HepG2 (cell line): ENCODE measurements around the gene KAZALD1. TPM values are rescaled to one million over a fixed set of nuclear protein-coding genes. Genes with fewer than 3 reads are reported as not detected.

Experiments
- ATAC-seq: fragments of 200-7000 bp; cut with Tn5 transposase; 3 replicates; pipeline ENCODE4 v1.9.1; 2020; ENCODE audit warnings: mild to moderate bottlenecking, moderate library complexity
- BruUV-seq: library from RNA; stranded (reverse); fragments of 400-500 nt; replicated peaks from 2 replicates; lab custom pipeline; 2021; lab: Mats Ljungman, UMichigan
- CTCF ChIA-PET: fragments of 300-600 bp; formaldehyde crosslinking; extraction: SDS; loops from one replicate; lab custom pipeline; 2021; ENCODE audit warnings: low total read pairs, inconsistent platforms, low intra/inter-chr PET ratio; lab: Yijun Ruan, JAX
- POLR2A ChIA-PET: fragments of 350-600 bp; sonication (Branson Sonifier 250); formaldehyde crosslinking; loops from one replicate; lab custom pipeline; 2020; ENCODE audit warnings: antibody characterized with exemption, inconsistent platforms; lab: Yijun Ruan, JAX
- DNase-seq: peaks from one replicate; pipeline ENCODE4 v3.0.0-alpha.2; 2015; ENCODE audit warnings: low spot score
- FAIRE-seq: peaks from 3 replicates; lab custom pipeline; 2011; peaks lifted over from hg19 to GRCh38; lab: Jason Lieb, UNC
- H2AFZ ChIP-seq: one replicate; pipeline ENCODE4 v1.6.1; 2011; ENCODE audit warnings: low read length, inconsistent platforms
- H3K27ac ChIP-seq: fragments of 300-600 bp; 3 replicates; pipeline ENCODE4 v1.8.0; 2011; ENCODE audit warnings: mixed run types, mild to moderate bottlenecking, mixed read lengths, low read length, inconsistent platforms; ENCODE audit not compliant: insufficient read depth; ENCODE audit errors: extremely low read length
- H3K27me3 ChIP-seq, 2 experiments: fragments of 200-600 bp in 1 of 2; 2 replicates in 1 of 2; 3 replicates in 1 of 2; pipeline versions ENCODE4 v1.6.0 to v1.8.0; 2011; ENCODE audit warnings: low read length in 2 of 2, mild to moderate bottlenecking in 2 of 2, moderate library complexity in 2 of 2, inconsistent platforms in 1 of 2; ENCODE audit not compliant: insufficient read depth in 2 of 2, control insufficient read depth in 1 of 2
- H3K36me3 ChIP-seq, 2 experiments: fragments of 200-600 bp in 1 of 2; replicated peaks in 1 of 2; 2 replicates in 1 of 2; 3 replicates in 1 of 2; pipeline versions ENCODE4 v1.5.1 to v1.8.0; 2011; ENCODE audit warnings: low read length in 2 of 2, inconsistent platforms in 1 of 2; ENCODE audit not compliant: insufficient read depth in 2 of 2, control insufficient read depth in 1 of 2
- H3K4me1 ChIP-seq: 2 replicates; pipeline ENCODE4 v1.5.1; 2012; ENCODE audit warnings: low read length, inconsistent platforms; ENCODE audit not compliant: insufficient read depth
- H3K4me2 ChIP-seq: 2 replicates; pipeline ENCODE4 v1.6.0; 2011; ENCODE audit warnings: low read depth, low read length, inconsistent platforms
- H3K4me3 ChIP-seq, 3 experiments: fragments of 200-600 bp in 1 of 3; sonication (generic), shearing (Covaris generic) in 1 of 3; replicated peaks in 1 of 3; 2 replicates each; pipeline ENCODE4 v1.5.1; 2011 to 2016; ENCODE audit warnings: low read length in 3 of 3, inconsistent platforms in 2 of 3, low read depth in 2 of 3, mild to moderate bottlenecking in 2 of 3, control low read depth in 1 of 3, mixed read lengths in 1 of 3; ENCODE audit not compliant: insufficient read depth in 1 of 3
- H3K79me2 ChIP-seq: one replicate; pipeline ENCODE4 v1.6.1; 2011; ENCODE audit warnings: low read length, inconsistent platforms; ENCODE audit not compliant: insufficient read depth
- H3K9ac ChIP-seq: 2 replicates; pipeline ENCODE4 v1.6.0; 2011; ENCODE audit warnings: mild to moderate bottlenecking, low read depth, low read length, inconsistent platforms; ENCODE audit not compliant: insufficient read depth
- H3K9me3 ChIP-seq: 2 replicates; pipeline ENCODE4 v1.5.1; 2012; ENCODE audit warnings: mild to moderate bottlenecking, low read length
- H4K20me1 ChIP-seq: 2 replicates; pipeline ENCODE4 v1.6.0; 2011; ENCODE audit warnings: inconsistent platforms, mild to moderate bottlenecking, low read length, moderate library complexity; ENCODE audit not compliant: insufficient read depth
- BRD4 ChIP-seq: sonication (generic); formaldehyde crosslinking; IDR thresholded peaks from 2 replicates; pipeline ENCODE4 v1.4.0; 2020; ENCODE audit warnings: missing genetic modification reagents
- KAT8 ChIP-seq: IDR thresholded peaks from 2 replicates; pipeline ENCODE4 v1.6.1; 2016; ENCODE audit warnings: missing genetic modification reagents, missing compliant biosample characterization
- KDM2A ChIP-seq: sonication (generic); formaldehyde crosslinking; IDR thresholded peaks from 2 replicates; pipeline ENCODE4 v1.4.0; 2020; ENCODE audit warnings: low read depth, missing genetic modification reagents, borderline replicate concordance
- KMT2B ChIP-seq: IDR thresholded peaks from 2 replicates; pipeline ENCODE4 v1.6.1; 2016; ENCODE audit warnings: missing genetic modification reagents, missing compliant biosample characterization
- MATR3 ChIP-seq: sonication (generic); formaldehyde crosslinking; IDR thresholded peaks from 2 replicates; pipeline ENCODE4 v1.4.0; 2020; ENCODE audit warnings: missing genetic modification reagents
- NFE2L1 ChIP-seq: sonication (generic); formaldehyde crosslinking; IDR thresholded peaks from 2 replicates; pipeline ENCODE4 v1.4.0; 2020; ENCODE audit warnings: missing genetic modification reagents, mild to moderate bottlenecking, borderline replicate concordance
- NONO ChIP-seq, 2 experiments: fragments of 450-650 bp in 1 of 2; sonication (generic) in 1 of 2; formaldehyde crosslinking in 1 of 2; IDR thresholded peaks in 1 of 2; conservative IDR thresholded peaks in 1 of 2; 2 replicates each; pipeline versions ENCODE4 v1.6.1 to v1.8.0; 2017 to 2022; ENCODE audit warnings: mild to moderate bottlenecking in 1 of 2, missing genetic modification reagents in 1 of 2, moderate library complexity in 1 of 2
- SMAD1 ChIP-seq: sonication (generic); formaldehyde crosslinking; IDR thresholded peaks from 2 replicates; pipeline ENCODE4 v1.4.0; 2020; ENCODE audit warnings: missing genetic modification reagents, low read depth, mild to moderate bottlenecking, borderline replicate concordance
- TAF1 ChIP-seq: sonication (generic); formaldehyde crosslinking; IDR thresholded peaks from 2 replicates; pipeline ENCODE4 v1.4.0; 2020; ENCODE audit warnings: missing genetic modification reagents
- ZNF143 ChIP-seq: sonication (generic); formaldehyde crosslinking; IDR thresholded peaks from 2 replicates; pipeline ENCODE4 v1.4.0; 2020; ENCODE audit warnings: missing genetic modification reagents
- WGBS: methylation state at CpG from one replicate; pipeline ENCODE4 v1.1.6; 2017; ENCODE audit warnings: low lambda C conversion rate; 5-methylcytosine and 5-hydroxymethylcytosine counted together
- in situ Hi-C: cut with HindIII; loops from 2 replicates; pipeline ENCODE4 v1.10.0; 2017; ENCODE audit warnings: low pct_unique_long_range_greater_than_20kb; ENCODE audit not compliant: extremely low pct_ligation_motif_present
- intact Hi-C: fragments of 100-400 bp; cut with micrococcal nuclease; formaldehyde crosslinking; loops from one replicate; pipeline ENCODE4 v1.10.0; 2022; ENCODE audit not compliant: unreplicated experiment
- polyA plus RNA-seq, 8 experiments: library from polyadenylated mRNA; depleted of rRNA in 3 of 8; stranded (reverse) in 7 of 8; unstranded in 1 of 8; fragments of >200 nt; fragmentation: Illumina TruSeq in 4 of 8; extraction: Trizol in 4 of 8; gene quantifications; 2 replicates each; pipeline versions ENCODE4 v1.2.1 to v1.2.3, GENCODE V29; 2011 to 2016; ENCODE audit warnings: low read depth in 4 of 8, missing spikeins in 1 of 8, mixed read lengths in 1 of 8; ENCODE audit not compliant: insufficient read depth in 1 of 8
- total RNA-seq, 5 experiments: library from RNA; depleted of rRNA; stranded (reverse); fragments of >200 nt; fragmentation: Illumina TruSeq; extraction: Trizol; gene quantifications; 2 replicates each; pipeline ENCODE4 v1.2.3, GENCODE V29; 2016; ENCODE audit warnings: low read depth in 1 of 5
- TF ChIP-seq, protein P1 (sequence below): sonication (generic); formaldehyde crosslinking; IDR thresholded peaks from 2 replicates; pipeline ENCODE4 v1.5.0; 2020; ENCODE audit warnings: mild to moderate bottlenecking, missing genetic modification reagents, borderline replicate concordance
- TF ChIP-seq, protein P2 (sequence below): sonication (generic); formaldehyde crosslinking; IDR thresholded peaks from 2 replicates; pipeline ENCODE4 v1.4.0; 2020; ENCODE audit warnings: missing genetic modification reagents
- TF ChIP-seq, protein P3 (sequence below): sonication (generic); formaldehyde crosslinking; IDR thresholded peaks from 2 replicates; pipeline ENCODE4 v1.8.0; 2022; ENCODE audit warnings: missing genetic modification reagents, mild to moderate bottlenecking, moderate library complexity, borderline replicate concordance
- TF ChIP-seq, protein P4 (sequence below): sonication (generic); formaldehyde crosslinking; IDR thresholded peaks from 2 replicates; pipeline ENCODE4 v1.5.0; 2020; ENCODE audit warnings: mild to moderate bottlenecking, low read depth, missing genetic modification reagents, borderline replicate concordance

KAZALD1 gene
- total and polyA plus RNA-seq, 2 of the 13 experiments (the other 11 are each of a cell fraction or from before 2014, with no cell fraction given), result 16.7 to 27.7 TPM

DNA sequence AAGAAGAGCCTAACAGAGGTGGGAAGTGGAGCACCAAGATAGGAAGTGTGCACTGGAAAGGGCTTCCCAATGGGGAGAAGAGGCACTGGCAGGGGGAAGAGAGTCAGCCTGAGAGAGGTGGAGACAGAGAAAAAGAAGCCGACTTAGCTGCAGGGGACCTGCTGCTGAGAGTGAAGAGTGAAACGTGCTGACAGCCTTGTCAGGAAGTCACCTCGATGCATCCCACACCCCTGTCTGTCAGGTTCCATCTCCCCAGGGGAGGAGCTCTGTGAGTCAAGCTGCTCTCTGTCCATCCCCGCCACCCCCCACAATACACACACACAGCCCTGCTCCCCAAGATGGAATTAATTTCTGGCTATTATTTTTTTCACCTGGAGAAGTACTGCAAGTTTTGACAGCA, 14.0 kb downstream of the KAZALD1 start:
- no peak overlapping the region for H3K9ac ChIP-seq
- no peaks in the 10 kb centered on the region for H3K36me3 ChIP-seq
- no peak overlapping the region for H2AFZ ChIP-seq
- H3K4me1 ChIP-seq, result no peaks in the 10 kb centered on the region
- H3K27me3 ChIP-seq, result peaks cover 11 to 53% of the 10 kb centered on the region in 2 experiments; a peak in 4 of 5 replicates
- ChIA-PET CTCF (no interaction called here), POLR2A (interaction anchor here (1.0 kb wide), 1 partner anchor 33 kb away, joined by 3 read pairs; no protein-coding TSS in a partner anchor)
- ATAC-seq (no peak), DNase-seq (no peak), FAIRE-seq (no peak)
- intact Hi-C loops (no loop called here), in situ Hi-C loops (no loop called here)
- H3K79me2 ChIP-seq, result no peaks in the 10 kb centered on the region
- H4K20me1 ChIP-seq, result no peaks in the 10 kb centered on the region
- no peaks in the 10 kb centered on the region for H3K9me3 ChIP-seq
- no TSS peak for BruUV-seq
- 15% methylated on average over 4 of the region's 4 CpGs for WGBS
- H3K27ac ChIP-seq, result no peak overlapping the region
- no peak overlapping the region for H3K4me2 ChIP-seq
- no peak overlapping the region for H3K4me3 ChIP-seq
- TF ChIP-seq, protein P1, sequence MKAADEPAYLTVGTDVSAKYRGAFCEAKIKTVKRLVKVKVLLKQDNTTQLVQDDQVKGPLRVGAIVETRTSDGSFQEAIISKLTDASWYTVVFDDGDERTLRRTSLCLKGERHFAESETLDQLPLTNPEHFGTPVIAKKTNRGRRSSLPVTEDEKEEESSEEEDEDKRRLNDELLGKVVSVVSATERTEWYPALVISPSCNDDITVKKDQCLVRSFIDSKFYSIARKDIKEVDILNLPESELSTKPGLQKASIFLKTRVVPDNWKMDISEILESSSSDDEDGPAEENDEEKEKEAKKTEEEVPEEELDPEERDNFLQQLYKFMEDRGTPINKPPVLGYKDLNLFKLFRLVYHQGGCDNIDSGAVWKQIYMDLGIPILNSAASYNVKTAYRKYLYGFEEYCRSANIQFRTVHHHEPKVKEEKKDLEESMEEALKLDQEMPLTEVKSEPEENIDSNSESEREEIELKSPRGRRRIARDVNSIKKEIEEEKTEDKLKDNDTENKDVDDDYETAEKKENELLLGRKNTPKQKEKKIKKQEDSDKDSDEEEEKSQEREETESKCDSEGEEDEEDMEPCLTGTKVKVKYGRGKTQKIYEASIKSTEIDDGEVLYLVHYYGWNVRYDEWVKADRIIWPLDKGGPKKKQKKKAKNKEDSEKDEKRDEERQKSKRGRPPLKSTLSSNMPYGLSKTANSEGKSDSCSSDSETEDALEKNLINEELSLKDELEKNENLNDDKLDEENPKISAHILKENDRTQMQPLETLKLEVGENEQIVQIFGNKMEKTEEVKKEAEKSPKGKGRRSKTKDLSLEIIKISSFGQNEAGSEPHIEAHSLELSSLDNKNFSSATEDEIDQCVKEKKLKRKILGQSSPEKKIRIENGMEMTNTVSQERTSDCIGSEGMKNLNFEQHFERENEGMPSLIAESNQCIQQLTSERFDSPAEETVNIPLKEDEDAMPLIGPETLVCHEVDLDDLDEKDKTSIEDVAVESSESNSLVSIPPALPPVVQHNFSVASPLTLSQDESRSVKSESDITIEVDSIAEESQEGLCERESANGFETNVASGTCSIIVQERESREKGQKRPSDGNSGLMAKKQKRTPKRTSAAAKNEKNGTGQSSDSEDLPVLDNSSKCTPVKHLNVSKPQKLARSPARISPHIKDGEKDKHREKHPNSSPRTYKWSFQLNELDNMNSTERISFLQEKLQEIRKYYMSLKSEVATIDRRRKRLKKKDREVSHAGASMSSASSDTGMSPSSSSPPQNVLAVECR (CRISPR knock-in tag), result no peak
- no peak for TF ChIP-seq NFE2L1 (CRISPR knock-in tag)
- no peak for TF ChIP-seq KMT2B
- no peak for TF ChIP-seq SMAD1 (CRISPR knock-in tag)
- TF ChIP-seq KAT8 (CRISPR knock-in tag), result no peak
- TF ChIP-seq MATR3 (CRISPR knock-in tag), result no peak
- no peak for TF ChIP-seq TAF1 (CRISPR knock-in tag)
- TF ChIP-seq, protein P2, sequence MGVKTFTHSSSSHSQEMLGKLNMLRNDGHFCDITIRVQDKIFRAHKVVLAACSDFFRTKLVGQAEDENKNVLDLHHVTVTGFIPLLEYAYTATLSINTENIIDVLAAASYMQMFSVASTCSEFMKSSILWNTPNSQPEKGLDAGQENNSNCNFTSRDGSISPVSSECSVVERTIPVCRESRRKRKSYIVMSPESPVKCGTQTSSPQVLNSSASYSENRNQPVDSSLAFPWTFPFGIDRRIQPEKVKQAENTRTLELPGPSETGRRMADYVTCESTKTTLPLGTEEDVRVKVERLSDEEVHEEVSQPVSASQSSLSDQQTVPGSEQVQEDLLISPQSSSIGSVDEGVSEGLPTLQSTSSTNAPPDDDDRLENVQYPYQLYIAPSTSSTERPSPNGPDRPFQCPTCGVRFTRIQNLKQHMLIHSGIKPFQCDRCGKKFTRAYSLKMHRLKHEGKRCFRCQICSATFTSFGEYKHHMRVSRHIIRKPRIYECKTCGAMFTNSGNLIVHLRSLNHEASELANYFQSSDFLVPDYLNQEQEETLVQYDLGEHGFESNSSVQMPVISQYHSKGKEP (CRISPR knock-in tag), result no peak
- no peak for TF ChIP-seq BRD4 (CRISPR knock-in tag)
- no peak for TF ChIP-seq KDM2A (CRISPR knock-in tag)
- TF ChIP-seq, protein P3, sequence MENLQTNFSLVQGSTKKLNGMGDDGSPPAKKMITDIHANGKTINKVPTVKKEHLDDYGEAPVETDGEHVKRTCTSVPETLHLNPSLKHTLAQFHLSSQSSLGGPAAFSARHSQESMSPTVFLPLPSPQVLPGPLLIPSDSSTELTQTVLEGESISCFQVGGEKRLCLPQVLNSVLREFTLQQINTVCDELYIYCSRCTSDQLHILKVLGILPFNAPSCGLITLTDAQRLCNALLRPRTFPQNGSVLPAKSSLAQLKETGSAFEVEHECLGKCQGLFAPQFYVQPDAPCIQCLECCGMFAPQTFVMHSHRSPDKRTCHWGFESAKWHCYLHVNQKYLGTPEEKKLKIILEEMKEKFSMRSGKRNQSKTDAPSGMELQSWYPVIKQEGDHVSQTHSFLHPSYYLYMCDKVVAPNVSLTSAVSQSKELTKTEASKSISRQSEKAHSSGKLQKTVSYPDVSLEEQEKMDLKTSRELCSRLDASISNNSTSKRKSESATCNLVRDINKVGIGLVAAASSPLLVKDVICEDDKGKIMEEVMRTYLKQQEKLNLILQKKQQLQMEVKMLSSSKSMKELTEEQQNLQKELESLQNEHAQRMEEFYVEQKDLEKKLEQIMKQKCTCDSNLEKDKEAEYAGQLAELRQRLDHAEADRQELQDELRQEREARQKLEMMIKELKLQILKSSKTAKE (CRISPR knock-in tag), result no peak
- TF ChIP-seq ZNF143 (CRISPR knock-in tag), result no peak
- TF ChIP-seq, protein P4, sequence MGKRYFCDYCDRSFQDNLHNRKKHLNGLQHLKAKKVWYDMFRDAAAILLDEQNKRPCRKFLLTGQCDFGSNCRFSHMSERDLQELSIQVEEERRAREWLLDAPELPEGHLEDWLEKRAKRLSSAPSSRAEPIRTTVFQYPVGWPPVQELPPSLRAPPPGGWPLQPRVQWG (CRISPR knock-in tag), result no peak
- no peak for TF ChIP-seq NONO (IDR thresholded peaks at IDR 0.05)
- no peak for TF ChIP-seq NONO (CRISPR knock-in tag; conservative IDR thresholded peaks at IDR 0.05)
